ENCODE measurements around the gene RAB30.
"Not testable (repeated sequence)": the region's sequence is repeated elsewhere in the genome, so short reads cannot be mapped to it uniquely, and the experiment has no call there.

The RAB30 gene

GRCh38 chr11:82981852-82982251 is 89.8 kb downstream of the RAB30 start:
- DNase-seq (ENCODE audit: low spot score): no peak

GRCh38 chr11:82980947-82981346 is 90.8 kb downstream of the RAB30 start:
- no peak for DNase-seq (ENCODE audit: low spot score)

GRCh38 chr11:82980292-82980691 is 91.4 kb downstream of the RAB30 start:
- DNase-seq (ENCODE audit: low spot score): no peak

- no peak for DNase-seq (ENCODE audit: low spot score)
Observed at GRCh38 chr11:82979824-82980223, 91.9 kb downstream of the RAB30 start.

GRCh38 chr11:82978422-82979099 is 93.1 kb downstream of the RAB30 start:
- no peak for DNase-seq (ENCODE audit: low spot score)

GRCh38 chr11:82976786-82977185 is 94.9 kb downstream of the RAB30 start:
- peak; percentile 28 for DNase-seq (ENCODE audit: low spot score)

- DNase-seq (ENCODE audit: low spot score): no peak
Observed at GRCh38 chr11:82975882-82976281, 95.8 kb downstream of the RAB30 start.

GRCh38 chr11:82974851-82975250 is 96.8 kb downstream of the RAB30 start:
- DNase-seq (ENCODE audit: low spot score): no peak

GRCh38 chr11:82974135-82974534 is 97.6 kb downstream of the RAB30 start:
- DNase-seq (ENCODE audit: low spot score): no peak

- DNase-seq (ENCODE audit: low spot score): no peak
Observed at GRCh38 chr11:82972103-82972502, 99.6 kb downstream of the RAB30 start.

GRCh38 chr11:82971519-82971946 is 100.2 kb downstream of the RAB30 start:
- not testable (repeated sequence) for DNase-seq (ENCODE audit: low spot score)

- not testable (repeated sequence) for DNase-seq (ENCODE audit: low spot score)
Observed at GRCh38 chr11:82970507-82971083, 101.1 kb downstream of the RAB30 start.

GRCh38 chr11:82969811-82970210 is 101.9 kb downstream of the RAB30 start:
- peak; percentile 59 for DNase-seq (ENCODE audit: low spot score)

GRCh38 chr11:82967381-82967780 is 104.3 kb downstream of the RAB30 start:
- no peak for DNase-seq (ENCODE audit: low spot score)

- not testable (repeated sequence) for DNase-seq (ENCODE audit: low spot score)
Observed at GRCh38 chr11:82962021-82962420, 109.7 kb downstream of the RAB30 start.

GRCh38 chr11:82960779-82961143 is 110.9 kb downstream of the RAB30 start:
- DNase-seq (ENCODE audit: low spot score): peak; percentile 28

- DNase-seq (ENCODE audit: low spot score): peak; percentile 66
Observed at GRCh38 chr11:82959987-82960778, 111.5 kb downstream of the RAB30 start.

GRCh38 chr11:82955736-82956453 is 115.8 kb downstream of the RAB30 start:
- DNase-seq (ENCODE audit: low spot score): peak; percentile 47

GRCh38 chr11:82950502-82950901 is 121.2 kb downstream of the RAB30 start:
- not testable (repeated sequence) for DNase-seq (ENCODE audit: low spot score)

- DNase-seq (ENCODE audit: low spot score): no peak
Observed at GRCh38 chr11:82949352-82949751, 122.3 kb downstream of the RAB30 start.

- no peak for DNase-seq (ENCODE audit: low spot score)
Observed at GRCh38 chr11:82945682-82946081, 126.0 kb downstream of the RAB30 start.

- DNase-seq (ENCODE audit: low spot score): not testable (repeated sequence)
Observed at GRCh38 chr11:82945041-82945440, 126.7 kb downstream of the RAB30 start.

Measured in NAMALWA (cell line).